Trophoblast cell (in vitro differentiated cells and primary cell): ENCODE results near the gene ACOD1.
A peak's percentile ranks its signal among the peaks of the same experiment; 100 is the strongest.

Experiments used
- DNase-seq, 2 donors: peaks; one replicate each; pipeline ENCODE4 v3.0.0-alpha.2; 2016
- H2AFZ ChIP-seq: 2 replicates; pipeline ENCODE4 v1.6.1; 2013; ENCODE audit warnings: low read length, moderate library complexity, mild to moderate bottlenecking; ENCODE audit not compliant: insufficient read depth, poor library complexity
- H2AK5ac ChIP-seq: 2 replicates; pipeline ENCODE4 v1.6.1; 2013; ENCODE audit warnings: mild to moderate bottlenecking, low read length
- H2BK120ac ChIP-seq: 2 replicates; pipeline ENCODE4 v1.6.1; 2013; ENCODE audit warnings: low read length, mild to moderate bottlenecking, moderate library complexity; ENCODE audit not compliant: insufficient read depth, poor library complexity
- H2BK12ac ChIP-seq: 2 replicates; pipeline ENCODE4 v1.6.1; 2013; ENCODE audit warnings: mild to moderate bottlenecking, low read length, moderate library complexity
- H2BK5ac ChIP-seq: 2 replicates; pipeline ENCODE4 v1.6.1; 2013; ENCODE audit warnings: low read length, low read depth, moderate library complexity, mild to moderate bottlenecking; ENCODE audit not compliant: poor library complexity
- H3K14ac ChIP-seq: 2 replicates; pipeline ENCODE4 v1.6.1; 2013; ENCODE audit warnings: mild to moderate bottlenecking, low read length
- H3K18ac ChIP-seq: 2 replicates; pipeline ENCODE4 v1.6.1; 2013; ENCODE audit warnings: mild to moderate bottlenecking, low read length
- H3K23ac ChIP-seq: 2 replicates; pipeline ENCODE4 v1.6.1; 2013; ENCODE audit warnings: low read length
- H3K27ac ChIP-seq: 2 replicates; pipeline ENCODE4 v1.5.1; 2013; ENCODE audit warnings: low read depth, mild to moderate bottlenecking, inconsistent platforms, low read length, moderate library complexity
- H3K27me3 ChIP-seq: 2 replicates; pipeline ENCODE4 v1.6.1; 2013; ENCODE audit warnings: inconsistent platforms, mild to moderate bottlenecking, low read length, moderate library complexity; ENCODE audit not compliant: insufficient read depth
- H3K36me3 ChIP-seq, 2 experiments: 1 replicate in 1 of 2; 2 replicates in 1 of 2; pipeline ENCODE4 v1.6.1; 2013; ENCODE audit warnings: low read length in 2 of 2, mild to moderate bottlenecking in 2 of 2, moderate library complexity in 1 of 2; ENCODE audit not compliant: insufficient read depth in 2 of 2, control insufficient read depth in 1 of 2
- H3K4ac ChIP-seq: 2 replicates; pipeline ENCODE4 v1.6.1; 2013; ENCODE audit warnings: low read depth, mild to moderate bottlenecking, low read length, moderate library complexity
- H3K4me1 ChIP-seq, 2 experiments: 1 replicate in 1 of 2; 2 replicates in 1 of 2; pipeline ENCODE4 v1.6.1; 2013; ENCODE audit warnings: low read length in 2 of 2, mild to moderate bottlenecking in 2 of 2, moderate library complexity in 1 of 2; ENCODE audit not compliant: insufficient read depth in 2 of 2, control insufficient read depth in 1 of 2
- H3K4me2 ChIP-seq: 2 replicates; pipeline ENCODE4 v1.6.1; 2013; ENCODE audit warnings: inconsistent platforms, mild to moderate bottlenecking, low read length, moderate library complexity
- H3K4me3 ChIP-seq: 2 replicates; pipeline ENCODE4 v1.5.1; 2013; ENCODE audit warnings: mild to moderate bottlenecking, low read depth, low read length, inconsistent platforms
- H3K79me1 ChIP-seq: one replicate; pipeline ENCODE4 v1.6.1; 2013; ENCODE audit warnings: low read length
- H3K79me2 ChIP-seq: 2 replicates; pipeline ENCODE4 v1.6.1; 2013; ENCODE audit warnings: low read length, mild to moderate bottlenecking; ENCODE audit not compliant: control insufficient read depth, insufficient read depth, poor library complexity
- H3K9ac ChIP-seq: 2 replicates; pipeline ENCODE4 v1.6.1; 2013; ENCODE audit warnings: mild to moderate bottlenecking, low read length
- H3K9me3 ChIP-seq: 2 replicates; pipeline ENCODE4 v1.6.1; 2013; ENCODE audit warnings: low read depth, mild to moderate bottlenecking, control low read depth, inconsistent platforms, low read length; ENCODE audit not compliant: insufficient read depth
- H4K12ac ChIP-seq: 2 replicates; pipeline ENCODE4 v1.6.1; 2013; ENCODE audit warnings: low read depth, mild to moderate bottlenecking, low read length, moderate library complexity
- H4K8ac ChIP-seq: 2 replicates; pipeline ENCODE4 v1.6.1; 2013; ENCODE audit warnings: low read depth, mild to moderate bottlenecking, low read length, moderate library complexity
- H4K91ac ChIP-seq: one replicate; pipeline ENCODE4 v1.6.1; 2013; ENCODE audit warnings: low read depth, mild to moderate bottlenecking, low read length, moderate library complexity
- WGBS: extraction: QIAGEN DNeasy Blood & Tissue Kit; methylation state at CpG from one replicate; pipeline ENCODE4 v1.1.7; 2013; ENCODE audit warnings: missing lambda C conversion rate; ENCODE audit not compliant: insufficient read length, insufficient coverage; ENCODE audit errors: extremely low coverage; 5-methylcytosine and 5-hydroxymethylcytosine counted together

ACOD1 gene

DNA sequence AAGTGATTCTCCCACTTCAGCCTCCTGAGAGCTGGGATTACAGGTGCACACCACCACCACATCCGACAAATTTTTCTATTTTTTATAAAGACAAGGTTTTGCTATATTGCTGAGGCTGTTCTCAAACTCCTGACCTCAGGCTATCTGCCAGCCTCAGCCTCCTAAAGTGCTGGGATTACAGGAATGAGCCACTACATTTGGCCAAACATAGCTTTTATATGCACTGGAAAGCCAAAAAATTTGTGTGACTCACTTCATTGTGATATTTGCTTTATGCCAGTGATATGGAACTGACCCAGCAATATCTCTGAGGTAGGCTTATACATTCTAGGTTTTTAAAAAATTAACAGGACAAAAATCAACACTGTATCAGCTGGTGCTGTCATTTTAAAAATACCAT, 26.8 kb upstream of the ACOD1 start:
- Histone ChIP-seq H3K4me3 (no peak overlapping the region), H3K4me2 (no peak overlapping the region), H3K23ac (no peak overlapping the region), H4K91ac (no peak overlapping the region), H3K27ac (no peak overlapping the region), H2BK12ac (no peak overlapping the region), H3K79me1 (peaks cover 11% of the 10 kb centered on the region), H3K4me1 (peaks cover 9% of the 10 kb centered on the region in 2 experiments), H3K18ac (no peak overlapping the region), H2AK5ac (no peak overlapping the region), H2BK120ac (no peak overlapping the region), H2AFZ (no peak overlapping the region), H3K14ac (no peak overlapping the region), H3K36me3 (no peaks in the 10 kb centered on the region), H3K27me3 (no peaks in the 10 kb centered on the region), H4K8ac (no peak overlapping the region), H3K79me2 (peaks cover 2% of the 10 kb centered on the region), H3K9me3 (no peaks in the 10 kb centered on the region), H2BK5ac (no peak overlapping the region), H4K12ac (no peak overlapping the region), H3K4ac (no peak overlapping the region), H3K9ac (no peak overlapping the region)
- no CpG with 5 or more reads among the region's 1 CpG for WGBS
- peak in 1 of 2 donors; percentile 16 for DNase-seq

GRCh38 chr13:76925115-76925514, 23.2 kb upstream of the ACOD1 start:
- Histone ChIP-seq H2BK5ac (no peak overlapping the region), H3K4me3 (no peak overlapping the region), H3K27ac (no peak overlapping the region), H3K79me2 (no peaks in the 10 kb centered on the region), H3K18ac (no peak overlapping the region), H3K36me3 (no peaks in the 10 kb centered on the region), H2BK12ac (no peak overlapping the region), H3K27me3 (no peaks in the 10 kb centered on the region), H3K4me1 (peaks cover 0 to 1% of the 10 kb centered on the region in 2 experiments), H3K14ac (no peak overlapping the region), H2AK5ac (no peak overlapping the region), H2AFZ (no peak overlapping the region), H4K8ac (no peak overlapping the region), H3K79me1 (no peaks in the 10 kb centered on the region), H4K91ac (no peak overlapping the region), H3K9me3 (no peaks in the 10 kb centered on the region), H3K23ac (no peak overlapping the region), H4K12ac (no peak overlapping the region), H3K9ac (no peak overlapping the region), H2BK120ac (no peak overlapping the region), H3K4me2 (no peak overlapping the region), H3K4ac (no peak overlapping the region)
- no peak for DNase-seq
- no CpG with 5 or more reads among the region's 1 CpG for WGBS

- H3K23ac ChIP-seq: no peak overlapping the region
- no CpG with 5 or more reads among the region's 5 CpGs for whole genome bisulfite sequencing
- no peak overlapping the region for H4K12ac ChIP-seq
Observed at GRCh38 chr13:76927955-76928354, 20.4 kb upstream of the ACOD1 start.

GRCh38 chr13:76928456-76928855, 19.9 kb upstream of the ACOD1 start:
- Histone ChIP-seq H3K4ac (no peak overlapping the region), H2BK12ac (no peak overlapping the region), H3K79me1 (no peaks in the 10 kb centered on the region), H3K9me3 (no peaks in the 10 kb centered on the region), H2BK5ac (no peak overlapping the region), H3K9ac (no peak overlapping the region), H3K4me3 (no peak overlapping the region), H3K36me3 (no peaks in the 10 kb centered on the region), H2AFZ (no peak overlapping the region), H3K23ac (no peak overlapping the region), H3K79me2 (no peaks in the 10 kb centered on the region), H4K12ac (no peak overlapping the region), H4K8ac (no peak overlapping the region), H2BK120ac (no peak overlapping the region), H3K27me3 (no peaks in the 10 kb centered on the region), H4K91ac (no peak overlapping the region), H3K4me1 (peaks cover 0 to 1% of the 10 kb centered on the region in 2 experiments), H3K18ac (no peak overlapping the region), H3K14ac (no peak overlapping the region), H3K27ac (no peak overlapping the region), H2AK5ac (no peak overlapping the region), H3K4me2 (no peak overlapping the region)
- DNase-seq: no peak
- WGBS: no CpG with 5 or more reads among the region's 3 CpGs

More at GRCh38 chr13:76927955-76928354, 20.4 kb upstream of the ACOD1 start:
- no peak overlapping the region for H2AK5ac ChIP-seq
- H2BK120ac ChIP-seq: no peak overlapping the region
- no peak overlapping the region for H3K9ac ChIP-seq
- no peak overlapping the region for H3K4ac ChIP-seq
- H3K18ac ChIP-seq: no peak overlapping the region
- peak overlapping the region; percentile 19 for H4K91ac ChIP-seq
- H4K8ac ChIP-seq: no peak overlapping the region
- H2BK12ac ChIP-seq: peak overlapping the region; percentile 5
- no peak overlapping the region for H3K14ac ChIP-seq
- H3K36me3 ChIP-seq: no peaks in the 10 kb centered on the region
- H2AFZ ChIP-seq: no peak overlapping the region
- H3K4me2 ChIP-seq: no peak overlapping the region
- H3K9me3 ChIP-seq: no peaks in the 10 kb centered on the region
- no peak overlapping the region for H2BK5ac ChIP-seq
- no peaks in the 10 kb centered on the region for H3K79me1 ChIP-seq
- no peaks in the 10 kb centered on the region for H3K27me3 ChIP-seq
- no peaks in the 10 kb centered on the region for H3K79me2 ChIP-seq
- DNase-seq: no peak
- peaks cover 0 to 1% of the 10 kb centered on the region in 2 experiments for H3K4me1 ChIP-seq
- H3K27ac ChIP-seq: no peak overlapping the region
- no peak overlapping the region for H3K4me3 ChIP-seq
